GM19372 (cell line): ENCODE measurements around the gene ERH.
"Not testable (repeated sequence)": the region's sequence is repeated elsewhere in the genome, so short reads cannot be mapped to it uniquely, and the experiment has no call there.

ENCODE experiments used
- ATAC-seq: cut with Tn5 transposase; IDR thresholded peaks from one replicate; pipeline ENCODE4 v1.9.1; 2021; ENCODE audit warnings: mild to moderate bottlenecking, low read depth, moderate library complexity; ENCODE audit not compliant: unreplicated experiment

Gene ERH

GRCh38 chr14:69398053-69398817, at the start of gene ERH, which contains the start of gene SLC39A9:
Gene ERH (minus strand): TSS chr14:69398299. CDS start chr14:69398233, 66 bp downstream.
Gene SLC39A9 (plus strand): TSS chr14:69398692. CDS start chr14:69399370, 678 bp downstream.
- peak; percentile 88 for ATAC-seq

- no peak for ATAC-seq
Measured at GRCh38 chr14:69443296-69443805, 45.3 kb upstream of the ERH start.

GRCh38 chr14:69441948-69442347, 43.8 kb upstream of the ERH start:
- ATAC-seq = no peak

GRCh38 chr14:69439521-69440270, 41.6 kb upstream of the ERH start:
- ATAC-seq = no peak

- no peak for ATAC-seq
Measured at GRCh38 chr14:69432364-69432763, 34.3 kb upstream of the ERH start.

- ATAC-seq = no peak
Measured at GRCh38 chr14:69430306-69430939, 32.3 kb upstream of the ERH start.

- ATAC-seq = no peak
Measured at GRCh38 chr14:69429643-69430042, 31.5 kb upstream of the ERH start.

GRCh38 chr14:69428289-69428998, 30.3 kb upstream of the ERH start:
- peak; percentile 57 for ATAC-seq

GRCh38 chr14:69427596-69427995, 29.5 kb upstream of the ERH start:
- ATAC-seq = no peak

- ATAC-seq = no peak
Measured at GRCh38 chr14:69424149-69424923, 26.2 kb upstream of the ERH start.

GRCh38 chr14:69423279-69423678, 25.2 kb upstream of the ERH start:
- no peak for ATAC-seq

- ATAC-seq = not testable (repeated sequence)
Measured at GRCh38 chr14:69416087-69416486, 18.0 kb upstream of the ERH start.

GRCh38 chr14:69413483-69413882, 15.4 kb upstream of the ERH start:
- ATAC-seq = no peak

GRCh38 chr14:69408331-69408960, 10.3 kb upstream of the ERH start:
- no peak for ATAC-seq

- ATAC-seq = no peak
Measured at GRCh38 chr14:69405762-69406161, 7.7 kb upstream of the ERH start.

- no peak for ATAC-seq
Measured at GRCh38 chr14:69404883-69405282, 6.8 kb upstream of the ERH start.

GRCh38 chr14:69404478-69404877, 6.4 kb upstream of the ERH start:
- ATAC-seq = no peak

- ATAC-seq = no peak
Measured at GRCh38 chr14:69401841-69402240, 3.7 kb upstream of the ERH start.

GRCh38 chr14:69400154-69400553, 2.1 kb upstream of the ERH start:
- no peak for ATAC-seq
